Measurements from ENCODE around the gene POLR3GL.

The POLR3GL gene

DNA sequence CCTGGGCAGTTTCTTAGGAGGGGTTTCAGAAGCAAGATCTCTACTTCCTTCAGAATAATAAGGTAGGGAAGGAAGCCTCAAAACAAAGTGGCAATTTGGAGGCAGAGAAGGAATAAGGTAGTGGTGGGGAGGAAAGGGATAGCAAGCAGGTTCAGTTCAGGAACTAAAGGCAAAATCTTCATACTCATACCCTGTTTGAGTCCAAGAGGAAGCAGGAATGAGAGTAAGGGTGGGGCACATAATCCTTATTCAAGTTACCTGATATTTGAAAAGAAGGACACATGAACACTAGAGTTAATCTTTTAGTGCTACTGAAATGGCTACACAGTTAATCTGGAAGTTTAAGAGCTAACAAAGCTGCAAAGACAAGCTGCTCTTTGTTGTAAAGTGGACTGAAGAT lies 28.8 kb upstream of the POLR3GL start:
- H3K4me1 ChIP-seq = peaks cover 17% of the 10 kb centered on the region
- in situ Hi-C loops (cut with MboI; ENCODE audit: low sequenced_read_pairs) = no loop called here

DNA sequence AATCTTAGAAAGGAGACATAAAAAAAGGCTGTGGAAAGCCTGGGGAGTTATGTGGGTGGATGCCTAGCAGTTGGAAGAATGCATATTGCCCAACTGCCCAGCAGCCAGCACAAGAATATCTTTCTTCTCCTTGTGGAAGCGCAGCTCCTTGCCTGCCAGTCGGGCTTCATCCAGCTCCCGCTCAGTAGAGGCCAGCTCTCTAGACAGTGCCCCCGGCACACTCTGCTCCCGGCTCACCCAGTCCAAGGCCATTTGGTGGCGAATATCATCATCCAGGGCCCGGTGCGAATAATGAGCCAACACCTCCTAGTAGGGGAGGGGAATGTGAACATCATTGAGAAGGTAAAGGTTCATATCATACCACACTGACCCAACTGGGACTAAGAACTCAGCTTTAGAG lies 28.2 kb upstream of the POLR3GL start:
- no peak for DNase-seq (ENCODE audit: low spot score in 2 of 2)
- H3K4me3 ChIP-seq = no peak overlapping the region
- H3K27me3 ChIP-seq (ENCODE audit: low read depth) = no peaks in the 10 kb centered on the region
- peaks cover 17% of the 10 kb centered on the region for H3K4me1 ChIP-seq
- in situ Hi-C loops (cut with MboI; ENCODE audit: low sequenced_read_pairs) = no loop called here
- no peaks in the 10 kb centered on the region for H3K9me3 ChIP-seq
- H3K36me3 ChIP-seq (replicated peaks) = peaks cover 11% of the 10 kb centered on the region

More for the DNA sequence above, 28.8 kb upstream of the POLR3GL start:
- no peaks in the 10 kb centered on the region for H3K27me3 ChIP-seq (ENCODE audit: low read depth)
- H3K36me3 ChIP-seq (replicated peaks) = peaks cover 11% of the 10 kb centered on the region
- H3K9me3 ChIP-seq = no peaks in the 10 kb centered on the region
- H3K4me3 ChIP-seq = no peak overlapping the region
- peak in 1 of 2 experiments; percentile 32 for DNase-seq (ENCODE audit: low spot score in 2 of 2)

DNA sequence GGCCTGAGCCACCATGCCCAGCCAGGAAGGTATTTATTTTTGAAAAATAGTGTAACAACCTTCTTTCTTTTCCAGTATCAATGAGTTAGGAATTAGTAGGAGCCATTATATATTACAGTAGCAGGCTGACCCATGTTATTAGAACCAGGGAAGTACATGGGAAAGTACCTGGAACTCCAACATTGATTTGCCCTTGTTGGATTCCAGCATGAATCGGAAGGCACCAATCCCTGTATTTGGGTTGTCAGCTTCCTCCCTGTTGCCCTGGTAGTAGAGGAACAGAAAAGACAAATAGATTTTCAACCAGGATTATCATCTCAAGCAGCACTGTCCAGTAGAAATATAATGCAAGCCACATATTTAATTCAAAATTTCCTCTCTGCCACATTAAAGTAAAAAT lies 27.1 kb upstream of the POLR3GL start:
- in situ Hi-C loops (cut with MboI; ENCODE audit: low sequenced_read_pairs) = no loop called here

DNA sequence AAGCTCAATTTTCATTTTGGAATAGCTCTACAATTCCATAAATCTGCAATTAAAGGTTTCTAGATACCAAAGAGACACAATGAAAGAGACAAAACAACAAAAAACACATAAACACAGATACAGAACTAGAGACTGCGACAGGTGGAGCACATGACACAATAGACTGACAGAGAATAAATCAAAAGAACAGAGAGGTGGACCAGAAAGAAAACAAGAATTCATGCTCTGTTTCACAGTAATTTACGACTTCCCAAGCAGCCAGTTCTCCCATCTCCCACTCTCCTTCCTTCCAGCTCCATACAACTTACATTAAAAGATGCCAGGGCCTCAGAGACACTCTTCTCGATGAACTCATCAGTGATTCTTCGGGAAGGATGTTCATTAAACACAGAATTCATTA lies 22.1 kb upstream of the POLR3GL start:
- in situ Hi-C loops (cut with MboI; ENCODE audit: low sequenced_read_pairs) = no loop called here
- no peak overlapping the region for H3K4me3 ChIP-seq
- no peak for DNase-seq (ENCODE audit: low spot score in 2 of 2)
- peaks cover 12% of the 10 kb centered on the region for H3K36me3 ChIP-seq (replicated peaks)
- H3K4me1 ChIP-seq = no peaks in the 10 kb centered on the region
- H3K9me3 ChIP-seq = no peaks in the 10 kb centered on the region
- H3K27me3 ChIP-seq (ENCODE audit: low read depth) = no peaks in the 10 kb centered on the region

More for the DNA sequence above, 27.1 kb upstream of the POLR3GL start:
- DNase-seq (ENCODE audit: low spot score in 2 of 2) = no peak
- Histone ChIP-seq H3K4me1 (peaks cover 14% of the 10 kb centered on the region), H3K27me3 (ENCODE audit: low read depth) (no peaks in the 10 kb centered on the region), H3K9me3 (no peaks in the 10 kb centered on the region), H3K36me3 (replicated peaks) (peaks cover 11% of the 10 kb centered on the region), H3K4me3 (no peak overlapping the region)

DNA sequence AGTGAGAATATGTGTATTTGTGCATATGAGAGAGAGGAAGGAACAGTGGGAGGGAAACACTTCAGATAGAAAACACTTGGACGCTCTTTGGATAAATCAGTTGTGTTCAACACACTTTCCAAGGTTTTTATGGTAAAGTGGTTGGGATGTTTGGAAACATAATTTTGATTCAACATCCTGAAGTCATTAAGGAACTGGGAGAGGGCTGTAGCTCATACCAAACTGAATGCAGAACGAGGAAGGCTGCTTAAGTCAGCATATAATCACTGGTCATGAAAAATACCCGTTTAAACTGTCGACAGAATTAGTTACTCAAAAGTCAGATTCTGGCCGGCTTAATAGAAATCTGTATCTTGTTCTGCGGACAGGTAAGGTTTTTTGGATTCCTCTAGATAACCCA lies 21.6 kb upstream of the POLR3GL start:
- H3K36me3 ChIP-seq (replicated peaks) = peaks cover 12% of the 10 kb centered on the region
- in situ Hi-C loops (cut with MboI; ENCODE audit: low sequenced_read_pairs) = no loop called here
- H3K4me3 ChIP-seq = no peak overlapping the region
- H3K27me3 ChIP-seq (ENCODE audit: low read depth) = no peaks in the 10 kb centered on the region
- DNase-seq (ENCODE audit: low spot score in 2 of 2) = no peak
- H3K9me3 ChIP-seq = no peaks in the 10 kb centered on the region
- no peaks in the 10 kb centered on the region for H3K4me1 ChIP-seq

DNA sequence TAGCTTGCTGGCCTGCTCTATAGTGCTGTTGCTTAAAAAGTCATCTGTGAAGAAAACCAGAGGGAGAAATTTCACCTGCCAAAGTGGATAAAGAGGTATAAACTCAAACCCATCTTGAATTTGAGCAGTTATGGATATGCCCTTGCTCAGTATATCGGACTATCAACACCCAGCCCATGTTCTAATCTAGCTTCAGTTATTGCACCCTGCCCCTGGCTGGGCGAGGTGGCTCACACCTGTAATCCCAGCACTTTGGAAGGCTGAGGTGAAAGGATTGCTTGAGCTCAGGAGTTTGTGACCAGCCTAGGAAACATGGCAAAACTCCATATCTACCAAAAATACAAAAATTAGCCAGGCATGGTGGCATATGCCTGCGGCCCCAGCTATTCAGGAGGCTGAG lies 20.0 kb upstream of the POLR3GL start:
- in situ Hi-C loops (cut with MboI; ENCODE audit: low sequenced_read_pairs) = no loop called here
- DNase-seq (ENCODE audit: low spot score in 2 of 2) = no peak
- H3K36me3 ChIP-seq (replicated peaks) = peaks cover 12% of the 10 kb centered on the region

DNA sequence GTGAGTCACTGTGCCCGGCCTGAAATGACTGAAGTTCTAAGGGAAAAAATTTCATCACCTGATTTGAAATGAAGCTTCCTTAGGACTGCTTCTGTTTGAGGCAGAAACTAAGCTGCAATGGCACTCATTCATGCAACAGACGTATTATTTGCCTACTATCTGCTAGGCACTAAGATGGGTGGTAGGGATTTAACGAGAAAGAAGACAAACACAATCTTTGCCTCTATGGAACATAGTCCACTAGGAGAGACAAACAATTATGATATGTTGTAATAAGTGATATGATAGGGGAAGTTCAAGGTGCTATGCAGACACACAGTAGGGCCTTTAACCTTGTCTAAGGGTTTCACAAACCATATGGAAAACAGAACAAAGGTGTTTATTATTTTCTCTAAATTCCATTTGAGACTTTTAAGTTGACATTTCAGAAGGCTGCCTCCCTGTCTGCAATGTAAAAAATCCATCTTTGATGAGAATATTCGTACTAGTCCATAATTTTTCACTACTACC lies 18.0 kb upstream of the POLR3GL start:
- in situ Hi-C loops (cut with MboI; ENCODE audit: low sequenced_read_pairs) = no loop called here
- no peaks in the 10 kb centered on the region for H3K4me1 ChIP-seq
- no peak overlapping the region for H3K4me3 ChIP-seq
- no peaks in the 10 kb centered on the region for H3K9me3 ChIP-seq
- peaks cover 12% of the 10 kb centered on the region for H3K36me3 ChIP-seq (replicated peaks)
- DNase-seq (ENCODE audit: low spot score in 2 of 2) = no peak
- H3K27me3 ChIP-seq (ENCODE audit: low read depth) = no peaks in the 10 kb centered on the region

More for the DNA sequence above, 20.0 kb upstream of the POLR3GL start:
- no peaks in the 10 kb centered on the region for H3K27me3 ChIP-seq (ENCODE audit: low read depth)
- no peaks in the 10 kb centered on the region for H3K4me1 ChIP-seq
- no peaks in the 10 kb centered on the region for H3K9me3 ChIP-seq
- H3K4me3 ChIP-seq = no peak overlapping the region

DNA sequence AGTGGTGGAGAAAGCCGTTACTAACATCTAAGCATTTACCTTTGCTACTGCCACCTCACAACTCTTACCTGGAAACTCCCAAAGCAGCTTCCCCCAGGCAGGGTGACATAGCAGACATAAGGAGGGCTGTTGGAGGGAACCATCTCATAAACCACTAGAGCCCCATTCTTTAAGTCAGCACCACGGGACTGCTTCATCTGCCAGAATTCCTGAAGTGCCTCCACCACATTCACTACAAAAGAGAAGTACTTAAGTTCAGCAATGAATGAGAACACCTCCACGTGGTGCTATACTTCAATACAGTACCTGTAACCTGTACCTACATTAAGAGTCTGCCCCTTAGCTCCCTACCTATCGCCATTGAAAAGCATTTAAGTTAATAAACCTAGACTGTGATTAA lies 16.9 kb upstream of the POLR3GL start:
- peaks cover 12% of the 10 kb centered on the region for H3K36me3 ChIP-seq (replicated peaks)
- no peaks in the 10 kb centered on the region for H3K9me3 ChIP-seq
- H3K4me3 ChIP-seq = no peak overlapping the region
- DNase-seq (ENCODE audit: low spot score in 2 of 2) = no peak
- in situ Hi-C loops (cut with MboI; ENCODE audit: low sequenced_read_pairs) = no loop called here
- H3K4me1 ChIP-seq = no peaks in the 10 kb centered on the region; the same call in 1 of the 2 replicates
- no peaks in the 10 kb centered on the region for H3K27me3 ChIP-seq (ENCODE audit: low read depth)

DNA sequence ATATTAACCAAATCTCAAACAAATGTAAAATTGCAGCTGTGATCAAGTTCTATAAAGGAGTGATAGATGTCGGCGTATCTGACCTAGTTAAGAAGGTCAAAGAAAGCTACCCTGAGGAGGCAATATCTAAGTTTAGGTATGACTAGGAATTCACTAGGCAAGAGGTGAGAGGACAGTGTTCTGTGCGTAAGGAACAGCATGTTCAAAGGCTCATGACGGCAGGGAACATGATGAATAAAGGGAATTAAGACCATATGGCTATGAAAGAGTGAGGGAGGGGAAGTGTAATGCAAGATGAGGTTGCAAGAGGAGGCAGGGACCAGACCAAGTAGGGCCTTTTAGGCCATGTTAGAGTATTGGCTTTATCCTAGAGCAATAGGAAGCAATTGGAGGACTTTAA lies 15.3 kb upstream of the POLR3GL start:
- Histone ChIP-seq H3K4me3 (no peak overlapping the region), H3K9me3 (no peaks in the 10 kb centered on the region), H3K4me1 (no peaks in the 10 kb centered on the region; the same call in 1 of the 2 replicates), H3K36me3 (replicated peaks) (peaks cover 12% of the 10 kb centered on the region), H3K27me3 (ENCODE audit: low read depth) (no peaks in the 10 kb centered on the region)
- in situ Hi-C loops (cut with MboI; ENCODE audit: low sequenced_read_pairs) = no loop called here
- DNase-seq (ENCODE audit: low spot score in 2 of 2) = no peak

DNA sequence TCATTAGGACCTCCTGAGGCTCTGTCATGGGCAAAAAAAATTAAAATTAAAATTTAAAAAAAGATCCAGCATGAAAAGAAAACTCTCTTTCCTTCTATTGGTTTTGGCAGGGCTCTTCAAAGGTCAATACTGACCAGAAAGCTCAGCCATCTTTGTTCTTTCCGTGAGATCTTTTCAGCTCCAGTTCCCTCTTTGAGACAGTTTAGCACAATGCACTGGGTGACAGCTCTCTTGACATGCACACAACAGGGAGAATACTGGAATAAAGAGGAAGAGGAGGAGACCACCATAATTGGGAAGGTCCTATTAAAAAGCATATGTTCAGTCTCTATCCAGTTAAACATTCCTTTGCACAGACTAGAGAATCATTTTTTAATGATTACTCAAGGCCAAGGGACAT lies 13.0 kb upstream of the POLR3GL start:
- Histone ChIP-seq H3K4me3 (no peak overlapping the region), H3K4me1 (peaks cover 6% of the 10 kb centered on the region), H3K27me3 (ENCODE audit: low read depth) (no peaks in the 10 kb centered on the region), H3K36me3 (replicated peaks) (peaks cover 9% of the 10 kb centered on the region), H3K9me3 (no peaks in the 10 kb centered on the region)
- in situ Hi-C loops (cut with MboI; ENCODE audit: low sequenced_read_pairs) = no loop called here
- no peak for DNase-seq (ENCODE audit: low spot score in 2 of 2)

DNA sequence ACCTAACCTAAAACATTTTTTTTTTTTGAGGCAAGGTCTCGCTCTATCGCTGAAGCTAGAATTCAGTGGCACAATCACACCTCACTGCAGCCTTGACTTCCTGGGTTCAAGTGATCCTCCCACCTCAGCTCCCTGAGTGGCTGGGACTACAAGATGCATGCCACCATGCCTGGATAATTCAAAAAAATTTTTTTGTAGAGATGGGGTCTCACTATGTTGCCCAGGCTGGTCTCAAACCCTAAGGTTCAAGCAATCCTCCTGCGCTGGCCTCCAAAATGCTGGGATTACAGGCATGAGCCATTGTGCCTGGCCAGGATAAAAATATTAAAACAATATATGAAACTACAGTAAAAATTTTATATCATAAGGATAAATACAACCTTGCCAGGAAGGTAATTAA lies 11.6 kb upstream of the POLR3GL start:
- Histone ChIP-seq H3K36me3 (replicated peaks) (no peaks in the 10 kb centered on the region; the same call in 1 of the 2 replicates), H3K4me3 (no peak overlapping the region), H3K27me3 (ENCODE audit: low read depth) (no peaks in the 10 kb centered on the region), H3K4me1 (peaks cover 10% of the 10 kb centered on the region), H3K9me3 (no peaks in the 10 kb centered on the region)
- in situ Hi-C loops (cut with MboI; ENCODE audit: low sequenced_read_pairs) = no loop called here
- no peak for DNase-seq (ENCODE audit: low spot score in 2 of 2)

DNA sequence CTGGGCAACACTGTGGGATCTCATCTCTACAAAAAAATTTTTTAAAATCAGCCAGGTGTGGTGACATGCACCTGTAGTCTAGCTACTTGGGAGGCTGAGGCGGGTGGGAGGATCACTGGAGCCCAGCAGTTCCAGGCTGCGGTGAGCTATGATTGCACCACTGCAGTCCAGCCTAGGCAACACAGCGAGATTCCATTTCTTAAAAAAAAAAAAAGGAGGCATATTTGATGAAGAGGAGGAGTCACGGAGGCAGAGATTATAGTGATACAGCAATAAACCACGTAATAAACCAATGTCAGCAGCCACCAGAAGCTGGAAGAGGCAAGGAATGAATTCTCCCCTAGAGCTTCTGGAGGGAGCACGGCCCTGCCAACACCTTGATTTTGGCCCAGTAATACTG lies 10.6 kb upstream of the POLR3GL start:
- Histone ChIP-seq H3K27me3 (ENCODE audit: low read depth) (no peaks in the 10 kb centered on the region), H3K36me3 (replicated peaks) (no peaks in the 10 kb centered on the region; the same call in 1 of the 2 replicates), H3K4me1 (peaks cover 16% of the 10 kb centered on the region), H3K4me3 (no peak overlapping the region), H3K9me3 (no peaks in the 10 kb centered on the region)
- no peak for DNase-seq (ENCODE audit: low spot score in 2 of 2)
- in situ Hi-C loops (cut with MboI; ENCODE audit: low sequenced_read_pairs) = no loop called here

DNA sequence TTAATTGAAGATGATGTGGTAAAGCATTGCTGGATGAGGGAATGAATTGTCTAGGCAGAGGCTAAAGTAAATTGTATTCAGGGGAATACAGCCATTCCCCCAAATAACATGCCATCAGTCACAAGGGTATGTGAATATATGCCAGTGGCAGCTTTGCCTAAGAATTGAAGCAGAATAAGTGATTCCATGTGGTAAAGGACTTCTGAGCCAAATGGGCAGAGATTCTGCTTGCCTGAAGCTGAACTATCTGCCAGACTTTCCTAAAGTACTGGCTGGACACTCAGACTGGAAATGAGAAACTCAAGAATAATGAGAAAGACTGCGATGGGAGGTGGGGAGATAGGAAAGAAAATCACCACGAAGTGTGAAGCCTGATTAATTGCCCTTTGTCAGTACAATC lies 9.1 kb upstream of the POLR3GL start:
- in situ Hi-C loops (cut with MboI; ENCODE audit: low sequenced_read_pairs) = no loop called here
- Histone ChIP-seq H3K9me3 (no peaks in the 10 kb centered on the region), H3K27me3 (ENCODE audit: low read depth) (no peaks in the 10 kb centered on the region), H3K36me3 (replicated peaks) (no peaks in the 10 kb centered on the region; the same call in 1 of the 2 replicates), H3K4me1 (peaks cover 16% of the 10 kb centered on the region), H3K4me3 (no peak overlapping the region)
- no peak for DNase-seq (ENCODE audit: low spot score in 2 of 2)

DNA sequence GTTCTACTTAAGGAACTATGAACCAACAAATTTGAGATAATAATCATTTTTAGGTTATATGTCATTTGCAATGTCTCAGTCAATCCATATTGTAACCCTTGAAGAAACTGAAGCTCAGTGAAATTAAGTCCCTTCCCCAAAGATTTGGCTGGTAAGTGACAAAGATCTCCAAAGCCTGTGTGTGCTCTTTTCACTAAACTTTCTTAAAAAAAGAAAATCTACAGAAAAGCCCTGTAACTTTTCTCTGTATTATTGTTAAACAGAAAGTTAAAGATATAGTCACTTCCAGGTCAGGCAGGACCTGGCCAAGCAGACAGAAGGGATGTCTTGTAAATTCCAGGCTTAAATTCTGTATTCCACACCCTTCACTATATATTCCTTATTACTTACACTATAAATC lies 8.1 kb upstream of the POLR3GL start:
- DNase-seq (ENCODE audit: low spot score in 2 of 2) = no peak
- in situ Hi-C loops (cut with MboI; ENCODE audit: low sequenced_read_pairs) = no loop called here
- no peaks in the 10 kb centered on the region for H3K9me3 ChIP-seq
- peak overlapping the region; percentile 46 for H3K4me3 ChIP-seq
- H3K36me3 ChIP-seq (replicated peaks) = no peaks in the 10 kb centered on the region
- peaks cover 23% of the 10 kb centered on the region for H3K4me1 ChIP-seq
- no peaks in the 10 kb centered on the region for H3K27me3 ChIP-seq (ENCODE audit: low read depth)

DNA sequence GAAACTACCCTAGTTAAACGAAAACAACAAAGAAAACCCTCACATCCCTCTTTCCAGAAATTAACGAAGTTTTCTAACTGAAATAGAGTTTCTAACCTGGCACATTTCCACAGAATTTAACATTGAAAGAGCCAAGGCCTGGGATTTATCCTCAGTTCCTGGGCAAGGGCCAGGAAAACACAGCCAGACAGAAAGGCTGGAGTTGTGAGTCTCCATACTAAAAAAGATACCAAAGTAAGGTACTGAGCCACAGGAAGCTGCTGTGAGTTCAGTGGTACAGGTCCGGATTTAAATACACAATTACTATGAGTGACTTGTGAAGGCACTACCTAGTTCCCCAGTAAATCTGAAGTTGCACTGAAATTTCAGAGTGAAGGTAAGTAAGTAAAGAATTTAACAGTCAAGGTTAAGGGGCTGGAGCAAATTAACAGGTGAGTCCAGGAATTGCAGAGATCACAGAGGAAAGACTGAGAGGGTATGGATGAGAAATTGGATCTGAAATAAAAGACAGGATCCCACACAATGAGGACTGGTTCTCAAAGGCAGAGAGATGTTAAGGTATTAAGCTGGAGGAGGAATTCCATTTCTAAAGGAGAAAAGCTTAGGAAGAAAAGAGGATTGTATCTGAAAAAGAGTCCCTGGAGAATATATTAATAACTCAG lies 7.6 kb upstream of the POLR3GL start:
- DNase-seq (ENCODE audit: low spot score in 2 of 2) = peak in 1 of 2 experiments; percentile 87
- Histone ChIP-seq H3K4me1 (peaks cover 28% of the 10 kb centered on the region), H3K27me3 (ENCODE audit: low read depth) (no peaks in the 10 kb centered on the region), H3K4me3 (peak overlapping the region; percentile 46), H3K36me3 (replicated peaks) (no peaks in the 10 kb centered on the region), H3K9me3 (no peaks in the 10 kb centered on the region)
- in situ Hi-C loops (cut with MboI; ENCODE audit: low sequenced_read_pairs) = no loop called here

Data from HAP-1 (cell line).